Chondrocyte (in vitro differentiated cells): ENCODE results near the gene DRAP1. TPM values are rescaled to one million over a fixed set of nuclear protein-coding genes. Genes with fewer than 3 reads are reported as not detected.

ENCODE experiments used
- DNase-seq: peaks from one replicate; pipeline ENCODE4 v3.0.0; 2021; ENCODE audit warnings: mixed read lengths, low spot score
- H3K27ac Mint-ChIP-seq: one replicate; pipeline ENCODE4 v1.8.0; 2021; ENCODE audit warnings: mild to moderate bottlenecking, moderate library complexity, mixed read lengths; ENCODE audit not compliant: unreplicated experiment
- H3K27me3 Mint-ChIP-seq: 2 replicates; pipeline ENCODE4 v1.8.0; 2021; ENCODE audit warnings: low read depth, mixed read lengths
- H3K36me3 Mint-ChIP-seq: 2 replicates; pipeline ENCODE4 v1.8.0; 2021; ENCODE audit warnings: low read depth, mixed read lengths
- H3K4me1 Mint-ChIP-seq: 2 replicates; pipeline ENCODE4 v1.8.0; 2021; ENCODE audit warnings: low read depth, mild to moderate bottlenecking, mixed read lengths
- H3K4me3 Mint-ChIP-seq: one replicate; pipeline ENCODE4 v1.8.0; 2021; ENCODE audit warnings: mild to moderate bottlenecking, moderate library complexity, mixed read lengths; ENCODE audit not compliant: unreplicated experiment
- H3K9me3 Mint-ChIP-seq: 2 replicates; pipeline ENCODE4 v1.8.0; 2021; ENCODE audit warnings: low read depth, mixed read lengths
- total RNA-seq: library from RNA; stranded (reverse); gene quantifications from 3 replicates; pipeline ENCODE4 v1.2.1, GENCODE V29; 2021
- TF ChIP-seq, protein P1 (sequence below): fragments of 200-600 bp; sonication (generic); IDR thresholded peaks from 2 replicates; pipeline ENCODE4 v1.5.0; 2021; ENCODE audit warnings: antibody characterized with exemption, mild to moderate bottlenecking, moderate library complexity

The DRAP1 gene
- total RNA-seq, 1 donor from 2014 or later: 111 TPM

DNA sequence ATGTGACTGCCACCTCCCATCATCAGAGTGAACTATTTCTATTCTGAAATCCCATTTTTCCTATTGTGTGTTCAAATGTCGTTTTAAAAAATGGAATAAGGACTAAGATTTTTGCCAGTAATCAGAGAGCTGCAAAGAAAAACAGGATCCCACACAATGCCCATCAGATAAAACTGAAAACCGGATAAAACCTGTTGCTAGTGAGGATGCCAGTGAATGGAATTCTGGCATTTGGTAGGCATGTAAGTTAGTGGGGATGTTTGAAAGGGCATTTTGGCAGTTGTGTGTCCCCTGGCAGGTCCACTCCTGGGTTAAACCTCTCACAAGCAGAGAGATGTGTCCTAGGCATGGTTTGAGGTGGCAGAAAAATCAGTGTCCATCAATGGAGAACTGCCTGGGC is 6.2 kb downstream of the DRAP1 start:
- Mint-ChIP-seq H3K27ac (no peak overlapping the region), H3K4me3 (no peak overlapping the region), H3K9me3 (no peaks in the 10 kb centered on the region), H3K36me3 (peaks cover 11% of the 10 kb centered on the region), H3K4me1 (peaks cover 5% of the 10 kb centered on the region), H3K27me3 (no peaks in the 10 kb centered on the region)
- DNase-seq: no peak
- TF ChIP-seq, protein P1, sequence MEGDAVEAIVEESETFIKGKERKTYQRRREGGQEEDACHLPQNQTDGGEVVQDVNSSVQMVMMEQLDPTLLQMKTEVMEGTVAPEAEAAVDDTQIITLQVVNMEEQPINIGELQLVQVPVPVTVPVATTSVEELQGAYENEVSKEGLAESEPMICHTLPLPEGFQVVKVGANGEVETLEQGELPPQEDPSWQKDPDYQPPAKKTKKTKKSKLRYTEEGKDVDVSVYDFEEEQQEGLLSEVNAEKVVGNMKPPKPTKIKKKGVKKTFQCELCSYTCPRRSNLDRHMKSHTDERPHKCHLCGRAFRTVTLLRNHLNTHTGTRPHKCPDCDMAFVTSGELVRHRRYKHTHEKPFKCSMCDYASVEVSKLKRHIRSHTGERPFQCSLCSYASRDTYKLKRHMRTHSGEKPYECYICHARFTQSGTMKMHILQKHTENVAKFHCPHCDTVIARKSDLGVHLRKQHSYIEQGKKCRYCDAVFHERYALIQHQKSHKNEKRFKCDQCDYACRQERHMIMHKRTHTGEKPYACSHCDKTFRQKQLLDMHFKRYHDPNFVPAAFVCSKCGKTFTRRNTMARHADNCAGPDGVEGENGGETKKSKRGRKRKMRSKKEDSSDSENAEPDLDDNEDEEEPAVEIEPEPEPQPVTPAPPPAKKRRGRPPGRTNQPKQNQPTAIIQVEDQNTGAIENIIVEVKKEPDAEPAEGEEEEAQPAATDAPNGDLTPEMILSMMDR: no peak

DNA sequence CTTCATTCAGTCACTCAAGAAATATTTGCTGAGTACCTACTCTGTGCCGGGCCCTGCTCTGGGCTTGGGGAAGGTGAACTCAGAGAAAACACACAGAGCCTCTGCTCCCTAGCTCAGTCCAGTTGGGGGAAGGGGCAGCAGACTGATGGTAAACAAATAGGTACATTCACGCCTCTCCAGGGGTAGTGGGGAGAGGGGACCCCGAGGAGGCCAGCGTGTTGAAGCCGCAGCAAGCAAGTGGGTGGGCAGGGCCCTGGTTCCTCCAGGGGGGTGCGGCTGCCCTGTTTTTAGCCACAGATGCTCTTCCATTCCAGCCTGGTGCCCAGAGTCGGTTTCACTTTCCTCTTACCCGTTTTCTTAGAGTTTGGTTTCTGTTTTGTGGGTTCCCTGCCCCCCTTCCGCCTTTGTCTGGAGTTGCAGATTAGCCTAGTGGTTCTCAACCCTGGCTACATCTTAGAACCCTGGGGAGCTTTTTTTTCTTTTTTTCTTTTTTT is 8.7 kb downstream of the DRAP1 start:
- Mint-ChIP-seq H3K27ac (no peak overlapping the region), H3K27me3 (no peaks in the 10 kb centered on the region), H3K4me3 (no peak overlapping the region), H3K36me3 (peaks cover 4% of the 10 kb centered on the region), H3K4me1 (no peaks in the 10 kb centered on the region), H3K9me3 (no peaks in the 10 kb centered on the region)
- TF ChIP-seq, protein P1: no peak
- DNase-seq: no peak

DNA sequence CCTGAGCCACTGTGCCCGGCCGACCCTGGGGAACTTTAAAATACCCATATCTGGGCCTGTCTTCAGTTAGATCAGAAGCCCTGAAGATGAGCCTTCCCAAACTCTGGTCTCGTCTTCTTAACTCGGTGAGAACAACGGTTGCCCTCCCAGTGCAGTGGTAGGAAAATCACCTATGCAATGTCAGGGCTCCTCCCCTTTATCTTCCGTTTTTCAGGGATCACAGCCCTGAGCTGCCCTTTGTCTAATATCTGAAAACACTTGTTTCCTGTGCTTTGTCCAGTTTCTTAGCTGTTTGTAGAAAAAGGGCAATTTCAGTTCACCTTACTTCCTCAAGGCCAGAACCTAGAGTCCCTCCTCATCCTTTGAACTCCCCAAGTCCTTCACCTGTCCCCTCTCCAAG is 9.4 kb downstream of the DRAP1 start:
- TF ChIP-seq, protein P1: no peak
- H3K4me1 Mint-ChIP-seq: no peaks in the 10 kb centered on the region
- no peaks in the 10 kb centered on the region for H3K9me3 Mint-ChIP-seq
- no peak overlapping the region for H3K4me3 Mint-ChIP-seq
- H3K27me3 Mint-ChIP-seq: no peaks in the 10 kb centered on the region
- H3K27ac Mint-ChIP-seq: no peak overlapping the region
- no peak for DNase-seq
- no peaks in the 10 kb centered on the region for H3K36me3 Mint-ChIP-seq

DNA sequence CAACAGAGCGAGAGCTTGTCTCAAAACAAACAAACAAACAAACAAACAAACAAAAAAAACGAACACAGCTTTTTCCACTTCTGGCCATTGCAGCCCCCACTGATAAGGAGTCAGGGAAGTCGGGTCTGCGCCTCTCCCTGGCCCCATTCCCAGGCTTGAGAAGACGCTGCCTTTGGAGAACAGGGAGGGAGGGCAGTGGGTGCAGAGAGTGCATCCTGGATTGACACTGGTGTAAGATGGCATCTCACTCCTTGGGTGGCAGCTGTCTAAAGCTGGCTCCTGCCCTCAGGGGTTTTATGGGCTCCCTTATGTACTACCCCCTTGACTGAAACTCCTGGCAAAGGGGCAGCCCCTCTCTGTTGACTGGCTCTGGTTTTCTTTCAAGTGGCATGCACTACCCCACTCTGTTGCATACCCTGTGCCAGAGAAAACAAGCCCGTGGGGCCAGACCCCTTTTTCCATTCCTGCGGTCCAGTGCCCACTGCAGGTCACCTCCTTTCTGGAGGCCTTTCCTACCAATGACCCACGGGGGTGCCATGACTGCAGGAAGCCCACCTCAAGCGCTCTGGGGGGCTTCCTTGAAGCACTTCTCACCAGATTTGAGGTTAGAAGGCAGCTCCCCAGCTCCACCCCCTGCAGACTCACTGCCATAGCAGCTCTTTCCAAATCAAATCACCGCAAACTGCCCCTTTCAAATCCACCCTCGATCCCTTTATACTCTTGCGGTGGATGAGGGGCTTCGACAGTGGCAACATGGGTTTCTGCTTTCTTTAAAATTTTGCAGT is 12.7 kb downstream of the DRAP1 start:
- no peak overlapping the region for H3K27ac Mint-ChIP-seq
- TF ChIP-seq, protein P1: no peak
- no peak overlapping the region for H3K4me3 Mint-ChIP-seq

DNA sequence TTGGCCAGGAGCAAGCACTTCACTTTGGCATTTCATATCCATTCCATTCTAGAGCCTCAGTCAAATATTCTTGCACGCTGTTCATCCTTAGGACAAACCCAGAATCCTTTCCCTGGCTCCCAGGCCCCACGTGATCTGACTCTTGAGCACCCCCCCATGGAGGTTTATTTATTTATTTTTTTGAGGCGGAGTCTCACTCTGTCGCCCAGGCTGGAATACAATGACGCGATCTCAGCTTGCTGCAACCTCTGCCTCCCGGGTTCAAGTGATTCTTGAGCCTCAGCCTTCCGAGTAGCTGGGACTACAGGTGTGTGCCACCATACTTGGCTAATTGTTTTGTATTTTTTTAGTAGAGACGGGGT is 13.3 kb downstream of the DRAP1 start:
- no peaks in the 10 kb centered on the region for H3K9me3 Mint-ChIP-seq
- H3K4me3 Mint-ChIP-seq: no peak overlapping the region
- DNase-seq: no peak
- no peak overlapping the region for H3K27ac Mint-ChIP-seq
- peaks cover 3% of the 10 kb centered on the region for H3K4me1 Mint-ChIP-seq
- TF ChIP-seq, protein P1: peak; percentile 34
- no peaks in the 10 kb centered on the region for H3K27me3 Mint-ChIP-seq
- no peaks in the 10 kb centered on the region for H3K36me3 Mint-ChIP-seq

More for the DNA sequence above, 12.7 kb downstream of the DRAP1 start:
- Mint-ChIP-seq H3K36me3 (no peaks in the 10 kb centered on the region), H3K4me1 (peaks cover 3% of the 10 kb centered on the region), H3K9me3 (no peaks in the 10 kb centered on the region), H3K27me3 (no peaks in the 10 kb centered on the region)
- no peak for DNase-seq
